Smooth muscle cell (in vitro differentiated cells): ENCODE measurements around the gene HIVEP1. TPM values are rescaled to one million over a fixed set of nuclear protein-coding genes. Genes with fewer than 3 reads are reported as not detected.

Source experiments
- DNase-seq: peaks from one replicate; lab custom pipeline; 2025; ENCODE audit not compliant: unreplicated experiment; lab: John Stamatoyannopoulos, UW
- H2AFZ ChIP-seq: fragments of 200-600 bp; sonication (generic); 2 replicates; pipeline ENCODE4 v1.6.0; 2016; ENCODE audit warnings: antibody characterized with exemption, low read depth, mild to moderate bottlenecking
- H3F3A ChIP-seq: fragments of 200-600 bp; sonication (generic); 2 replicates; pipeline ENCODE4 v1.6.0; 2017; ENCODE audit warnings: antibody characterized with exemption, low read depth
- H3K27ac ChIP-seq: fragments of 200-600 bp; sonication (generic); 2 replicates; pipeline ENCODE4 v1.5.1; 2016; ENCODE audit warnings: low read depth, mild to moderate bottlenecking
- H3K27me3 ChIP-seq: fragments of 200-600 bp; sonication (generic); 2 replicates; pipeline ENCODE4 v1.6.1; 2016; ENCODE audit warnings: low read depth, mild to moderate bottlenecking
- H3K36me3 ChIP-seq: fragments of 200-600 bp; sonication (generic); 2 replicates; pipeline ENCODE4 v1.5.1; 2016; ENCODE audit warnings: low read depth
- H3K4me1 ChIP-seq: fragments of 200-600 bp; sonication (generic); 2 replicates; pipeline ENCODE4 v1.5.1; 2016; ENCODE audit warnings: low read depth
- H3K4me2 ChIP-seq: fragments of 200-600 bp; sonication (generic); 2 replicates; pipeline ENCODE4 v1.6.0; 2016; ENCODE audit warnings: mild to moderate bottlenecking
- H3K4me3 ChIP-seq: fragments of 200-600 bp; sonication (generic); 2 replicates; pipeline ENCODE4 v1.5.1; 2016; ENCODE audit warnings: mild to moderate bottlenecking
- H3K79me2 ChIP-seq: fragments of 200-600 bp; sonication (generic); 2 replicates; pipeline ENCODE4 v1.6.0; 2016; ENCODE audit warnings: low read depth, mild to moderate bottlenecking
- H3K9ac ChIP-seq: fragments of 200-600 bp; sonication (generic); 2 replicates; pipeline ENCODE4 v1.6.0; 2016; ENCODE audit warnings: low read depth
- H3K9me3 ChIP-seq: fragments of 200-600 bp; sonication (generic); replicated peaks from 2 replicates; pipeline ENCODE4 v1.5.1; 2016; ENCODE audit warnings: low read depth
- H4K20me1 ChIP-seq: fragments of 200-600 bp; sonication (generic); 2 replicates; pipeline ENCODE4 v1.6.0; 2016; ENCODE audit warnings: low read depth
- WGBS: methylation state at CpG from one replicate; pipeline ENCODE4 v1.1.7; 2016; ENCODE audit warnings: low lambda C conversion rate; 5-methylcytosine and 5-hydroxymethylcytosine counted together
- polyA plus RNA-seq: library from polyadenylated mRNA; unstranded; fragments of >200 nt; fragmentation: Nextera tagmentation; extraction: Ambion mirVana; gene quantifications from 2 replicates; pipeline ENCODE4 v1.2.1, GENCODE V29; 2016
- total RNA-seq: library from RNA; depleted of rRNA; stranded (reverse); fragments of >200 nt; gene quantifications from 2 replicates; pipeline ENCODE4 v1.2.3, GENCODE V29; 2014
- TF ChIP-seq, protein P1 (sequence below): fragments of 200-600 bp; sonication (generic); IDR thresholded peaks from 2 replicates; pipeline ENCODE4 v1.5.1; 2017; ENCODE audit warnings: borderline replicate concordance, mild to moderate bottlenecking, antibody characterized with exemption; ENCODE audit not compliant: insufficient read depth, poor library complexity, severe bottlenecking

The HIVEP1 gene
- total and polyA plus RNA-seq, 2 experiments from 2014 or later = 6.8 to 58.8 TPM

DNA sequence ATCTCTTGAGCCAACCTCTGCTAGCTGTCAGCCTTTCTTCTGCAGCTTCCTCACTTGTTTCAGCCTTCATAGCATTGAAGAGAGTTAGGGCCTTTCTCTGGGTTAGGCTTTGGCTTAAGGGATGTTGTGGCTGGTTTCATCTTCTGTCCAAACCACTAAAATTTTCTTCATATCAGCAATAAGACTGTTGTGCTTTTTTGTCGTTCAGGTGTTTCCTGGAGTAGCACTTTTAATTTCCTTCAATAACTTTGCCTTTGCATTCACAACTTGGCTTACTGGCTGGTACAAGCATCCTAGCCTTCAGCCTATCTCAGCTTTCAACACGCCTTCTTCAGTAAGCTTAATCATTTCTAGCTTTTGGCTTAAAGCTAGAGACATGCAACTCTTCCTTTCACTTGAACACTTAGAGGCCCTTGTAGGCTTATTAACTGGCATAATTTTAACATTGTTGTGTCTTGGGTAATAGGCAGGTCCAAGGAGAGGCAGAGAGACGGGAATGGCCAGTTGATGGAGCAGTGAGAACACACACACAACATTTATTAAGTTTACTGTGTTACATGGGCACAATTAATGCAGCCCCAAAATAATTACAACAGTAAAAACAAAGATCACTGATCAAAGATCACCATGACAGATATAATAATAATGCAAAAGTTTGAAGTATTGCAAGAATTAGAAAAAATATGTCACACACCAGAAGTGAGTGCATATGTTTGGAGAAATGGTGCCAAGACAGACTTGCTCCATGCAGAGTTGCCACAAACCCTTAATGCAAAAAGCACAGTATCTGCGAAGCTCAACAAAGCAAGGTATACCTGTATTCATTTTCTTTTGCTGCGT is 98.6 kb downstream of the HIVEP1 start:
- no peak overlapping the region for H3K4me2 ChIP-seq
- no peaks in the 10 kb centered on the region for H3K9me3 ChIP-seq
- 90% methylated on average over 5 of the region's 5 CpGs for WGBS

GRCh38 chr6:12111363-12111670 is 99.2 kb downstream of the HIVEP1 start:
- no peak overlapping the region for H3K4me2 ChIP-seq
- H3F3A ChIP-seq = no peaks in the 10 kb centered on the region
- H3K27me3 ChIP-seq = no peaks in the 10 kb centered on the region
- DNase-seq = no peak
- H3K4me3 ChIP-seq = no peak overlapping the region
- WGBS = 94% methylated on average over 2 of the region's 2 CpGs
- TF ChIP-seq, protein P1, sequence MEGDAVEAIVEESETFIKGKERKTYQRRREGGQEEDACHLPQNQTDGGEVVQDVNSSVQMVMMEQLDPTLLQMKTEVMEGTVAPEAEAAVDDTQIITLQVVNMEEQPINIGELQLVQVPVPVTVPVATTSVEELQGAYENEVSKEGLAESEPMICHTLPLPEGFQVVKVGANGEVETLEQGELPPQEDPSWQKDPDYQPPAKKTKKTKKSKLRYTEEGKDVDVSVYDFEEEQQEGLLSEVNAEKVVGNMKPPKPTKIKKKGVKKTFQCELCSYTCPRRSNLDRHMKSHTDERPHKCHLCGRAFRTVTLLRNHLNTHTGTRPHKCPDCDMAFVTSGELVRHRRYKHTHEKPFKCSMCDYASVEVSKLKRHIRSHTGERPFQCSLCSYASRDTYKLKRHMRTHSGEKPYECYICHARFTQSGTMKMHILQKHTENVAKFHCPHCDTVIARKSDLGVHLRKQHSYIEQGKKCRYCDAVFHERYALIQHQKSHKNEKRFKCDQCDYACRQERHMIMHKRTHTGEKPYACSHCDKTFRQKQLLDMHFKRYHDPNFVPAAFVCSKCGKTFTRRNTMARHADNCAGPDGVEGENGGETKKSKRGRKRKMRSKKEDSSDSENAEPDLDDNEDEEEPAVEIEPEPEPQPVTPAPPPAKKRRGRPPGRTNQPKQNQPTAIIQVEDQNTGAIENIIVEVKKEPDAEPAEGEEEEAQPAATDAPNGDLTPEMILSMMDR = no peak
- peaks cover 26% of the 10 kb centered on the region for H3K79me2 ChIP-seq
- H3K4me1 ChIP-seq = no peaks in the 10 kb centered on the region
- peaks cover 34% of the 10 kb centered on the region for H4K20me1 ChIP-seq
- no peaks in the 10 kb centered on the region for H3K9me3 ChIP-seq
- peaks cover 23% of the 10 kb centered on the region for H3K36me3 ChIP-seq
- no peak overlapping the region for H2AFZ ChIP-seq
- no peak overlapping the region for H3K9ac ChIP-seq
- H3K27ac ChIP-seq = no peak overlapping the region

More for the DNA sequence above, 98.6 kb downstream of the HIVEP1 start:
- Histone ChIP-seq H3K27me3 (no peaks in the 10 kb centered on the region), H3F3A (no peaks in the 10 kb centered on the region), H3K36me3 (peaks cover 17% of the 10 kb centered on the region), H4K20me1 (peaks cover 39% of the 10 kb centered on the region), H3K4me1 (no peaks in the 10 kb centered on the region), H3K27ac (no peak overlapping the region), H3K9ac (no peak overlapping the region), H3K79me2 (peaks cover 26% of the 10 kb centered on the region), H3K4me3 (no peak overlapping the region), H2AFZ (no peak overlapping the region)
- no peak for DNase-seq
- TF ChIP-seq, protein P1 = no peak

DNA sequence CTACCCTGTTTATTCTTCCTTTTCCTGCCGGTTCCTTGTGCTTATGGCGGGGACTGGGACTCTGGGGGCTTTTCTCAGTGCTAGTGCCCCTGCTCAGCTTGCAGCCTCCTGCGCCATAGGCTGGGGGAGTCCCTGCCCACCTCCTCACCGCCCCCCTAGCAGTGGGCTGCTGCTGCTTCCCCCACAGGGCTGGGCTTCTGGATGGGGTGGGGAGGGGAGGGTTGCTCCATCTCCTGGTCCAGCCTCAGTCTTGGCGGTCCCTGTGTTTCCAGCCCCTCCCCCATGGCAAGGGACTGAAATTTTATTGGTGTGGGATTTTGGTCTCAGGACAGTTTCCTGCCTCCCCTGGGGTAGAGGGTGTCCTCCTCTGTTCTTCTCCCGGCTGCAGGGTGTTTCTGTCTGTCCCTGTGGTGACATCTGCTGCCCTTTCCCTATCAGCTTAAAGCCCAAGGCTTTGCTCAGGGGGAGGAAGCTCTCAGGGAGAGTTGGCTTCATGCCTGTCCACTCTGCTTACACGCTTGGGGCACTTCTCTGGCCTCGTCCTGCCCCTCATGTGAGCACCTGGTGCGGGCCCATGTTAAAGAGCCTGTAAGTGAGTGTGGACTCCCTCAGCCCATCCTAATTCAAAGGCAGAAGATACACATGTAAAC is 100.6 kb downstream of the HIVEP1 start:
- Histone ChIP-seq H3K4me2 (no peak overlapping the region), H3K27ac (no peak overlapping the region), H2AFZ (no peak overlapping the region), H3K36me3 (peaks cover 23% of the 10 kb centered on the region), H3K27me3 (no peaks in the 10 kb centered on the region), H3K9ac (no peak overlapping the region), H3K4me1 (no peaks in the 10 kb centered on the region), H3F3A (no peaks in the 10 kb centered on the region), H3K79me2 (peaks cover 28% of the 10 kb centered on the region), H3K4me3 (no peak overlapping the region), H3K9me3 (no peaks in the 10 kb centered on the region), H4K20me1 (peaks cover 22% of the 10 kb centered on the region)
- TF ChIP-seq, protein P1 = no peak
- 81% methylated on average over 9 of the region's 9 CpGs for WGBS
- no peak for DNase-seq
